HUES6 (cell line): ENCODE data around the gene NSUN2.

Experiments used
- H3K27ac ChIP-seq: 2 replicates; pipeline ENCODE4 v1.7.0; 2013; ENCODE audit warnings: low read depth, mild to moderate bottlenecking, low read length, inconsistent platforms
- H3K27me3 ChIP-seq: 2 replicates; pipeline ENCODE4 v1.6.1; 2013; ENCODE audit warnings: low read length; ENCODE audit not compliant: control insufficient read depth, insufficient read depth
- H3K36me3 ChIP-seq: 2 replicates; pipeline ENCODE4 v1.6.1; 2013; ENCODE audit warnings: low read length; ENCODE audit not compliant: control insufficient read depth, insufficient read depth
- H3K4me1 ChIP-seq: 2 replicates; pipeline ENCODE4 v1.6.1; 2013; ENCODE audit warnings: low read length; ENCODE audit not compliant: control insufficient read depth, insufficient read depth
- H3K4me3 ChIP-seq: 2 replicates; pipeline ENCODE4 v1.5.1; 2013; ENCODE audit warnings: low read depth, low read length
- H3K9ac ChIP-seq: one replicate; pipeline ENCODE4 v1.6.1; 2013; ENCODE audit warnings: mild to moderate bottlenecking, low read length
- H3K9me3 ChIP-seq: 2 replicates; pipeline ENCODE4 v1.6.1; 2013; ENCODE audit warnings: low read depth, low read length; ENCODE audit not compliant: control insufficient read depth, insufficient read depth

The NSUN2 gene

GRCh38 chr5:6626508-6626907 is 6.3 kb downstream of the NSUN2 start:
- no peaks in the 10 kb centered on the region for H3K4me1 ChIP-seq
- H3K36me3 ChIP-seq: peaks cover 98% of the 10 kb centered on the region
- no peak overlapping the region for H3K9ac ChIP-seq
- H3K4me3 ChIP-seq: no peak overlapping the region
- no peaks in the 10 kb centered on the region for H3K27me3 ChIP-seq
- no peaks in the 10 kb centered on the region for H3K9me3 ChIP-seq
- H3K27ac ChIP-seq: no peak overlapping the region

GRCh38 chr5:6623941-6624340 is 8.9 kb downstream of the NSUN2 start:
- Histone ChIP-seq H3K9me3 (no peaks in the 10 kb centered on the region), H3K9ac (no peak overlapping the region), H3K4me1 (no peaks in the 10 kb centered on the region), H3K36me3 (peaks cover 95% of the 10 kb centered on the region), H3K27me3 (no peaks in the 10 kb centered on the region), H3K27ac (no peak overlapping the region), H3K4me3 (no peak overlapping the region)

DNA sequence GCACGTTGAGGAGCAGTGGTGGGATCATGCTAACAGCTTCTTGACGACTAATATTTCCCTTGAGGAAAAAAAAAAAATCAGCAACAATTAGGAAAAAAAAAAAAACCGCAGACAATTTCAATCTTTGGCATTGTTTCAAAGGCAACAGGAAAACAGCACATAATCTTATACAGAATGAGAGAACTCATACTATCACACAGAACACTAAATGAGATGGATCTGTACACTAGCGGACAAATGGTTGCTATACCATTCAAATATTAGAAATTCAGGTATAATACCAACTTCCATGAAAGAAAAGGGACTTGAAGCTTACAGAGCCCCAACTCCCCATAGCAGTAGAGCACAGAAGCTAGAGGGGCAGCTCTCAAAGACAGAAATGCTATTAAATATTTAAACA is 9.6 kb downstream of the NSUN2 start:
- H3K9ac ChIP-seq: no peak overlapping the region
- no peak overlapping the region for H3K27ac ChIP-seq
- no peaks in the 10 kb centered on the region for H3K27me3 ChIP-seq
- H3K36me3 ChIP-seq: peaks cover 95% of the 10 kb centered on the region
- no peaks in the 10 kb centered on the region for H3K4me1 ChIP-seq
- H3K4me3 ChIP-seq: no peak overlapping the region
- no peaks in the 10 kb centered on the region for H3K9me3 ChIP-seq

- Histone ChIP-seq H3K27ac (no peak overlapping the region), H3K9ac (no peak overlapping the region), H3K9me3 (no peaks in the 10 kb centered on the region), H3K27me3 (no peaks in the 10 kb centered on the region), H3K4me1 (no peaks in the 10 kb centered on the region), H3K4me3 (no peak overlapping the region), H3K36me3 (peaks cover 94% of the 10 kb centered on the region)
These were observed 16.2 kb downstream of the NSUN2 start for GRCh38 chr5:6616632-6617031.

GRCh38 chr5:6615034-6615815 is 17.6 kb downstream of the NSUN2 start:
- H3K9me3 ChIP-seq: no peaks in the 10 kb centered on the region
- no peak overlapping the region for H3K27ac ChIP-seq
- no peaks in the 10 kb centered on the region for H3K27me3 ChIP-seq
- no peak overlapping the region for H3K9ac ChIP-seq
- H3K4me3 ChIP-seq: no peak overlapping the region
- peaks cover 97% of the 10 kb centered on the region for H3K36me3 ChIP-seq
- no peaks in the 10 kb centered on the region for H3K4me1 ChIP-seq

- Histone ChIP-seq H3K27ac (no peak overlapping the region), H3K9me3 (no peaks in the 10 kb centered on the region), H3K27me3 (no peaks in the 10 kb centered on the region), H3K36me3 (peaks cover 97% of the 10 kb centered on the region), H3K4me1 (no peaks in the 10 kb centered on the region), H3K9ac (no peak overlapping the region), H3K4me3 (no peak overlapping the region)
These were observed 21.2 kb downstream of the NSUN2 start for GRCh38 chr5:6611334-6612256.

DNA sequence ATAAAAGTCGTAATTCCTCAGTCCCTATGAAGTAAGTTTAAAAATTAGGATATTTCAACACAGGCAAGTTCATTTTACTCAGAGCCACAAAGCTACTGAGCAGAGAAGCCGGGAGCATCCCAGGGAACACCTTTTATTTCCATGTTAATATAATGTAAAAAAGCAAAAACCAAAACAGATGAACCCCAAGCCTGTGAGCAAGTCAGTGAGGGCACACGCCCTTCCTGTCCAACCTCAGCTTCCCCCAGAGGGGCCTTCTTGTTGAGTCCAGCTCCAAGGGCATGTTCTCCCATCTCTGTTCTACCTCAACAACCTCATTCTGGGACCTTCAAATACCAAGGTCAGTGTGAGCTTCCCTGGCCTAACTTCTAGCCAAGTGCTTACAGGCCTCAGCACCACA is 24.8 kb downstream of the NSUN2 start:
- H3K4me1 ChIP-seq: no peaks in the 10 kb centered on the region
- H3K4me3 ChIP-seq: no peak overlapping the region
- no peak overlapping the region for H3K27ac ChIP-seq
- no peak overlapping the region for H3K9ac ChIP-seq
- H3K36me3 ChIP-seq: peaks cover 95% of the 10 kb centered on the region
- no peaks in the 10 kb centered on the region for H3K27me3 ChIP-seq
- no peaks in the 10 kb centered on the region for H3K9me3 ChIP-seq

DNA sequence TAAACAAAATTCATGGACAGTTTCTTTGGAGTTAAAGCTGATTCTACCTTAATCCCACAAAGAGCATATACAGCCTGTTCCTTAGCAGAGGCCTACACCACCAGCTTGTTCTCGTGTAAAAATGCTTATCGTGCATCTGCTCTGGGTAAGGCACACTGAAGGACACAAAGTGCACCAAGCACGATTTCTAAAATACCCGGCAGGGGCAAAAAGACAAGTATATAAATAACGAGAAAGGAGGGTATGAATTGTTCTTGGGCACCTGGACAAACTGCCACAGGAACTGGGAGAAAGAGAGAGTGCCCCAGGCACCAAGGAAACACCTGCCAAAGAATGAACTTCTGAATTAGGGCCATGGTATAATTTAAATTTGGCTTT is 25.3 kb downstream of the NSUN2 start:
- peaks cover 95% of the 10 kb centered on the region for H3K36me3 ChIP-seq
- no peaks in the 10 kb centered on the region for H3K4me1 ChIP-seq
- H3K27ac ChIP-seq: no peak overlapping the region
- H3K9me3 ChIP-seq: no peaks in the 10 kb centered on the region
- no peaks in the 10 kb centered on the region for H3K27me3 ChIP-seq
- H3K9ac ChIP-seq: no peak overlapping the region
- no peak overlapping the region for H3K4me3 ChIP-seq

GRCh38 chr5:6606884-6607558 is 25.8 kb downstream of the NSUN2 start:
- Histone ChIP-seq H3K9ac (no peak overlapping the region), H3K27ac (no peak overlapping the region), H3K36me3 (peaks cover 95% of the 10 kb centered on the region), H3K9me3 (no peaks in the 10 kb centered on the region), H3K27me3 (no peaks in the 10 kb centered on the region), H3K4me3 (no peak overlapping the region), H3K4me1 (no peaks in the 10 kb centered on the region)

DNA sequence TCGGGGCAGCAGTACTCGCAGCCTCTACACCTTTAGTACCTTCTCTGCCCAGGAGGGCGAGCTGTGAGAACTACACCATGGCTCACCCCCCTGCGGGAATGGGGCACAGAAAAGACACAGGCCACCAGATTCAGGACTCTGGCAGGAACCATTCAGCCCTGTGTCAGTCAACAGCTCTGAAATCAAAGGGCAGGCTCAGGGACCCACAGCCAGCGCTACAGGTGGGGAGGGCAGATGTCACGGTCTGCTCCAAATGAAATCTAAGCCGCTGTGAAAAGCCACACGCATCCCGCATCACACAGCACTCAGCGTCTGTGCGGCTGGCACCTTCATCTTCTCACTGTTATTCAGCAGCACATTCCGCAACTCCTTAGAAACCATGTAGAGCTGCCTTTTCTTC is 27.9 kb downstream of the NSUN2 start:
- Histone ChIP-seq H3K27me3 (no peaks in the 10 kb centered on the region), H3K36me3 (peaks cover 96% of the 10 kb centered on the region), H3K4me3 (no peak overlapping the region), H3K4me1 (no peaks in the 10 kb centered on the region), H3K27ac (no peak overlapping the region), H3K9me3 (no peaks in the 10 kb centered on the region), H3K9ac (no peak overlapping the region)

DNA sequence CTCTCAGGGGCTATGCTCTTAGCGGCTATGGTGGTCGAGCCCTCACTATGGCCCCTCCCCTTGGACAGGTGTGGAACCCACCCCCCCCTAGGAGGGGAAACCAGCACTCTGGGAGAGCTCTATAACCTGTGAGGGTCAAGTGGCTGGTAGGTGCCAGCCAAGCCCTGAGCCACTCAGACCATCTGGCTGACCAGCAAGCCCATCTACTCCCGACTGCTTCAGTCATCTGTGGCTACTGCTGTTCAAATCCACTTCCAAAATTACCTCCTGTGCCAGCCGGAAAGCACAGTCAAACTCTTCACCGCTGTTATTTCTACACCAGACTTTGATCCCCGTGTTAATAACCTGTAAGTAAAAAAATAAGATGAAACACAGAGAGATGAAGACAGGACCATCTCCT is 28.5 kb downstream of the NSUN2 start:
- peaks cover 95% of the 10 kb centered on the region for H3K36me3 ChIP-seq
- no peak overlapping the region for H3K9ac ChIP-seq
- H3K9me3 ChIP-seq: no peaks in the 10 kb centered on the region
- H3K4me3 ChIP-seq: no peak overlapping the region
- H3K27ac ChIP-seq: no peak overlapping the region
- no peaks in the 10 kb centered on the region for H3K4me1 ChIP-seq
- H3K27me3 ChIP-seq: no peaks in the 10 kb centered on the region
